Measurements from ENCODE around the gene CD5L.

GRCh38 chr1:157834430-157834829 is 7.2 kb downstream of the CD5L start:
- TF ChIP-seq, protein P1, sequence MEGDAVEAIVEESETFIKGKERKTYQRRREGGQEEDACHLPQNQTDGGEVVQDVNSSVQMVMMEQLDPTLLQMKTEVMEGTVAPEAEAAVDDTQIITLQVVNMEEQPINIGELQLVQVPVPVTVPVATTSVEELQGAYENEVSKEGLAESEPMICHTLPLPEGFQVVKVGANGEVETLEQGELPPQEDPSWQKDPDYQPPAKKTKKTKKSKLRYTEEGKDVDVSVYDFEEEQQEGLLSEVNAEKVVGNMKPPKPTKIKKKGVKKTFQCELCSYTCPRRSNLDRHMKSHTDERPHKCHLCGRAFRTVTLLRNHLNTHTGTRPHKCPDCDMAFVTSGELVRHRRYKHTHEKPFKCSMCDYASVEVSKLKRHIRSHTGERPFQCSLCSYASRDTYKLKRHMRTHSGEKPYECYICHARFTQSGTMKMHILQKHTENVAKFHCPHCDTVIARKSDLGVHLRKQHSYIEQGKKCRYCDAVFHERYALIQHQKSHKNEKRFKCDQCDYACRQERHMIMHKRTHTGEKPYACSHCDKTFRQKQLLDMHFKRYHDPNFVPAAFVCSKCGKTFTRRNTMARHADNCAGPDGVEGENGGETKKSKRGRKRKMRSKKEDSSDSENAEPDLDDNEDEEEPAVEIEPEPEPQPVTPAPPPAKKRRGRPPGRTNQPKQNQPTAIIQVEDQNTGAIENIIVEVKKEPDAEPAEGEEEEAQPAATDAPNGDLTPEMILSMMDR (conservative IDR thresholded peaks at IDR 0.05): no peak
- TF ChIP-seq EZH2 (IDR thresholded peaks at IDR 0.05; ENCODE audit: low read depth): no peak
